ENCODE data around the gene PKNOX2. TPM values are rescaled to one million over a fixed set of nuclear protein-coding genes. Genes with fewer than 3 reads are reported as not detected.

Gene PKNOX2
- total RNA-seq, 1 donor from 2014 or later: 6.8 TPM

GRCh38 chr11:125356797-125357196 is 192.2 kb downstream of the PKNOX2 start:
- no peak overlapping the region for H3K9ac ChIP-seq (ENCODE audit: low read depth in 1 of 3, low read length in 3 of 3)
- no peak overlapping the region for H3K27ac ChIP-seq (ENCODE audit: low read depth, low read length)
- no peaks in the 10 kb centered on the region for H3K4me1 ChIP-seq (ENCODE audit: control insufficient read depth in 3 of 3, insufficient read depth in 3 of 3, low read length in 3 of 3)
- no peak overlapping the region for H3K4me3 ChIP-seq (ENCODE audit: low read length in 3 of 3)
- no peaks in the 10 kb centered on the region for H3K9me3 ChIP-seq (ENCODE audit: control insufficient read depth in 3 of 3, low read length in 3 of 3)
- H3K36me3 ChIP-seq (ENCODE audit: control insufficient read depth in 3 of 3, insufficient read depth in 3 of 3, low read length in 3 of 3): peaks cover 0 to 8% (median 0%) of the 10 kb centered on the region in 3 donors
- no peaks in the 10 kb centered on the region for H3K27me3 ChIP-seq (ENCODE audit: control insufficient read depth in 3 of 3, insufficient read depth in 3 of 3, low read length in 3 of 3)

- H3K4me3 ChIP-seq (ENCODE audit: low read length in 3 of 3): no peak overlapping the region
- H3K4me1 ChIP-seq (ENCODE audit: control insufficient read depth in 3 of 3, insufficient read depth in 3 of 3, low read length in 3 of 3): no peaks in the 10 kb centered on the region
- peaks cover 0 to 8% (median 0%) of the 10 kb centered on the region in 3 donors for H3K36me3 ChIP-seq (ENCODE audit: control insufficient read depth in 3 of 3, insufficient read depth in 3 of 3, low read length in 3 of 3)
- H3K9ac ChIP-seq (ENCODE audit: low read depth in 1 of 3, low read length in 3 of 3): peak overlapping the region in 1 of 3 donors; percentile 33
- H3K27me3 ChIP-seq (ENCODE audit: control insufficient read depth in 3 of 3, insufficient read depth in 3 of 3, low read length in 3 of 3): no peaks in the 10 kb centered on the region
- H3K27ac ChIP-seq (ENCODE audit: low read depth, low read length): no peak overlapping the region
- H3K9me3 ChIP-seq (ENCODE audit: control insufficient read depth in 3 of 3, low read length in 3 of 3): no peaks in the 10 kb centered on the region
Measured at GRCh38 chr11:125357551-125357950, 193.0 kb downstream of the PKNOX2 start.

- Histone ChIP-seq H3K27ac (ENCODE audit: low read depth, low read length) (no peak overlapping the region), H3K9ac (ENCODE audit: low read depth in 1 of 3, low read length in 3 of 3) (no peak overlapping the region), H3K4me3 (ENCODE audit: low read length in 3 of 3) (no peak overlapping the region), H3K36me3 (ENCODE audit: control insufficient read depth in 3 of 3, insufficient read depth in 3 of 3, low read length in 3 of 3) (peaks cover 0 to 8% (median 0%) of the 10 kb centered on the region in 3 donors), H3K4me1 (ENCODE audit: control insufficient read depth in 3 of 3, insufficient read depth in 3 of 3, low read length in 3 of 3) (no peaks in the 10 kb centered on the region), H3K9me3 (ENCODE audit: control insufficient read depth in 3 of 3, low read length in 3 of 3) (no peaks in the 10 kb centered on the region), H3K27me3 (ENCODE audit: control insufficient read depth in 3 of 3, insufficient read depth in 3 of 3, low read length in 3 of 3) (no peaks in the 10 kb centered on the region)
Measured at GRCh38 chr11:125358254-125358840, 193.8 kb downstream of the PKNOX2 start.

GRCh38 chr11:125359130-125359529 is 194.6 kb downstream of the PKNOX2 start:
- Histone ChIP-seq H3K9me3 (ENCODE audit: control insufficient read depth in 3 of 3, low read length in 3 of 3) (no peaks in the 10 kb centered on the region), H3K36me3 (ENCODE audit: control insufficient read depth in 3 of 3, insufficient read depth in 3 of 3, low read length in 3 of 3) (peaks cover 0 to 5% (median 0%) of the 10 kb centered on the region in 3 donors), H3K4me3 (ENCODE audit: low read length in 3 of 3) (no peak overlapping the region), H3K27ac (ENCODE audit: low read depth, low read length) (no peak overlapping the region), H3K27me3 (ENCODE audit: control insufficient read depth in 3 of 3, insufficient read depth in 3 of 3, low read length in 3 of 3) (no peaks in the 10 kb centered on the region), H3K9ac (ENCODE audit: low read depth in 1 of 3, low read length in 3 of 3) (no peak overlapping the region), H3K4me1 (ENCODE audit: control insufficient read depth in 3 of 3, insufficient read depth in 3 of 3, low read length in 3 of 3) (no peaks in the 10 kb centered on the region)

GRCh38 chr11:125360066-125360465 is 195.5 kb downstream of the PKNOX2 start:
- no peak overlapping the region for H3K4me3 ChIP-seq (ENCODE audit: low read length in 3 of 3)
- no peaks in the 10 kb centered on the region for H3K9me3 ChIP-seq (ENCODE audit: control insufficient read depth in 3 of 3, low read length in 3 of 3)
- H3K4me1 ChIP-seq (ENCODE audit: control insufficient read depth in 3 of 3, insufficient read depth in 3 of 3, low read length in 3 of 3): no peaks in the 10 kb centered on the region
- H3K27ac ChIP-seq (ENCODE audit: low read depth, low read length): no peak overlapping the region
- H3K36me3 ChIP-seq (ENCODE audit: control insufficient read depth in 3 of 3, insufficient read depth in 3 of 3, low read length in 3 of 3): peaks cover 0 to 4% (median 0%) of the 10 kb centered on the region in 3 donors
- no peaks in the 10 kb centered on the region for H3K27me3 ChIP-seq (ENCODE audit: control insufficient read depth in 3 of 3, insufficient read depth in 3 of 3, low read length in 3 of 3)
- H3K9ac ChIP-seq (ENCODE audit: low read depth in 1 of 3, low read length in 3 of 3): no peak overlapping the region

- no peaks in the 10 kb centered on the region for H3K9me3 ChIP-seq (ENCODE audit: control insufficient read depth in 3 of 3, low read length in 3 of 3)
- H3K4me1 ChIP-seq (ENCODE audit: control insufficient read depth in 3 of 3, insufficient read depth in 3 of 3, low read length in 3 of 3): peaks cover 0 to 9% (median 2%) of the 10 kb centered on the region in 3 donors
- no peak overlapping the region for H3K27ac ChIP-seq (ENCODE audit: low read depth, low read length)
- peaks cover 0 to 3% (median 2%) of the 10 kb centered on the region in 3 donors for H3K36me3 ChIP-seq (ENCODE audit: control insufficient read depth in 3 of 3, insufficient read depth in 3 of 3, low read length in 3 of 3)
- H3K4me3 ChIP-seq (ENCODE audit: low read length in 3 of 3): no peak overlapping the region
- no peaks in the 10 kb centered on the region for H3K27me3 ChIP-seq (ENCODE audit: control insufficient read depth in 3 of 3, insufficient read depth in 3 of 3, low read length in 3 of 3)
- no peak overlapping the region for H3K9ac ChIP-seq (ENCODE audit: low read depth in 1 of 3, low read length in 3 of 3)
Measured at GRCh38 chr11:125364121-125364826, 199.7 kb downstream of the PKNOX2 start.

GRCh38 chr11:125365196-125365931 is 200.8 kb downstream of the PKNOX2 start:
- Histone ChIP-seq H3K4me3 (ENCODE audit: low read length in 3 of 3) (no peak overlapping the region), H3K27me3 (ENCODE audit: control insufficient read depth in 3 of 3, insufficient read depth in 3 of 3, low read length in 3 of 3) (no peaks in the 10 kb centered on the region), H3K4me1 (ENCODE audit: control insufficient read depth in 3 of 3, insufficient read depth in 3 of 3, low read length in 3 of 3) (peaks cover 0 to 20% (median 6%) of the 10 kb centered on the region in 3 donors), H3K9ac (ENCODE audit: low read depth in 1 of 3, low read length in 3 of 3) (no peak overlapping the region), H3K9me3 (ENCODE audit: control insufficient read depth in 3 of 3, low read length in 3 of 3) (no peaks in the 10 kb centered on the region), H3K36me3 (ENCODE audit: control insufficient read depth in 3 of 3, insufficient read depth in 3 of 3, low read length in 3 of 3) (peaks cover 0 to 3% (median 3%) of the 10 kb centered on the region in 3 donors), H3K27ac (ENCODE audit: low read depth, low read length) (no peak overlapping the region)

- Histone ChIP-seq H3K27ac (ENCODE audit: low read depth, low read length) (peak overlapping the region; percentile 66), H3K36me3 (ENCODE audit: control insufficient read depth in 3 of 3, insufficient read depth in 3 of 3, low read length in 3 of 3) (peaks cover 0 to 3% (median 2%) of the 10 kb centered on the region in 3 donors), H3K4me1 (ENCODE audit: control insufficient read depth in 3 of 3, insufficient read depth in 3 of 3, low read length in 3 of 3) (peaks cover 3 to 37% (median 17%) of the 10 kb centered on the region in 3 donors), H3K4me3 (ENCODE audit: low read length in 3 of 3) (no peak overlapping the region), H3K9ac (ENCODE audit: low read depth in 1 of 3, low read length in 3 of 3) (no peak overlapping the region), H3K27me3 (ENCODE audit: control insufficient read depth in 3 of 3, insufficient read depth in 3 of 3, low read length in 3 of 3) (no peaks in the 10 kb centered on the region), H3K9me3 (ENCODE audit: control insufficient read depth in 3 of 3, low read length in 3 of 3) (no peaks in the 10 kb centered on the region)
Measured at GRCh38 chr11:125367710-125368109, 203.2 kb downstream of the PKNOX2 start.

GRCh38 chr11:125368757-125369156 is 204.2 kb downstream of the PKNOX2 start:
- H3K4me3 ChIP-seq (ENCODE audit: low read length in 3 of 3): no peak overlapping the region
- peaks cover 0 to 3% (median 2%) of the 10 kb centered on the region in 3 donors for H3K36me3 ChIP-seq (ENCODE audit: control insufficient read depth in 3 of 3, insufficient read depth in 3 of 3, low read length in 3 of 3)
- no peaks in the 10 kb centered on the region for H3K27me3 ChIP-seq (ENCODE audit: control insufficient read depth in 3 of 3, insufficient read depth in 3 of 3, low read length in 3 of 3)
- H3K27ac ChIP-seq (ENCODE audit: low read depth, low read length): peak overlapping the region; percentile 66
- no peaks in the 10 kb centered on the region for H3K9me3 ChIP-seq (ENCODE audit: control insufficient read depth in 3 of 3, low read length in 3 of 3)
- peaks cover 13 to 47% (median 27%) of the 10 kb centered on the region in 3 donors for H3K4me1 ChIP-seq (ENCODE audit: control insufficient read depth in 3 of 3, insufficient read depth in 3 of 3, low read length in 3 of 3)
- no peak overlapping the region for H3K9ac ChIP-seq (ENCODE audit: low read depth in 1 of 3, low read length in 3 of 3)

GRCh38 chr11:125369808-125370207 is 205.3 kb downstream of the PKNOX2 start:
- Histone ChIP-seq H3K36me3 (ENCODE audit: control insufficient read depth in 3 of 3, insufficient read depth in 3 of 3, low read length in 3 of 3) (peaks cover 0 to 3% (median 2%) of the 10 kb centered on the region in 3 donors), H3K9me3 (ENCODE audit: control insufficient read depth in 3 of 3, low read length in 3 of 3) (no peaks in the 10 kb centered on the region), H3K4me3 (ENCODE audit: low read length in 3 of 3) (no peak overlapping the region), H3K27ac (ENCODE audit: low read depth, low read length) (no peak overlapping the region), H3K27me3 (ENCODE audit: control insufficient read depth in 3 of 3, insufficient read depth in 3 of 3, low read length in 3 of 3) (no peaks in the 10 kb centered on the region), H3K9ac (ENCODE audit: low read depth in 1 of 3, low read length in 3 of 3) (no peak overlapping the region), H3K4me1 (ENCODE audit: control insufficient read depth in 3 of 3, insufficient read depth in 3 of 3, low read length in 3 of 3) (peaks cover 22 to 57% (median 36%) of the 10 kb centered on the region in 3 donors)

Data from skeletal muscle tissue (tissue), 4 donors.